Astrocyte of the cerebellum (primary cell): ENCODE results near the gene ESYT1.
A peak's percentile ranks its signal among the peaks of the same experiment; 100 is the strongest.

Source experiments
- DNase-seq: peaks from one replicate; pipeline ENCODE4 v3.0.0-alpha.2; 2011; ENCODE audit warnings: low read depth
- H3K4me3 ChIP-seq: 2 replicates; pipeline ENCODE4 v1.5.1; 2011; ENCODE audit warnings: mild to moderate bottlenecking, low read depth, low read length, moderate library complexity
- CTCF ChIP-seq: IDR thresholded peaks from 2 replicates; pipeline ENCODE4 v1.5.1; 2012; ENCODE audit warnings: low read length, low read depth, moderate library complexity, mild to moderate bottlenecking; ENCODE audit errors: missing control alignments
- in situ Hi-C: cut with HindIII; loops from 2 replicates; pipeline ENCODE4 v1.10.0; 2017; ENCODE audit warnings: low sequenced_read_pairs

ESYT1 gene

GRCh38 chr12:56186957-56187356 lies 58.9 kb downstream of the ESYT1 start:
- H3K4me3 ChIP-seq, result no peak overlapping the region
- no peak for TF ChIP-seq CTCF
- DNase-seq, result no peak
- in situ Hi-C loops, result no loop called here

GRCh38 chr12:56188131-56188777 lies 60.2 kb downstream of the ESYT1 start:
- no peak for TF ChIP-seq CTCF
- DNase-seq, result no peak
- peak overlapping the region; percentile 81 for H3K4me3 ChIP-seq
- in situ Hi-C loops, result no loop called here

GRCh38 chr12:56188778-56189098 lies 60.7 kb downstream of the ESYT1 start:
- in situ Hi-C loops, result no loop called here
- no peak for TF ChIP-seq CTCF

GRCh38 chr12:56189099-56189917 lies 61.2 kb downstream of the ESYT1 start, which contains the start of gene SMARCC2:
SMARCC2 (minus strand) TSS chr12:56189483; CDS start chr12:56189461, 22 bp downstream.
- TF ChIP-seq CTCF, result peak; percentile 44
- in situ Hi-C loops, result no loop called here
- peak within 1 kb of the TSS; percentile 81 for H3K4me3 ChIP-seq
- DNase-seq, result peak; percentile 48

More at GRCh38 chr12:56188778-56189098, 60.7 kb downstream of the ESYT1 start:
- no peak for DNase-seq
- peak overlapping the region; percentile 81 for H3K4me3 ChIP-seq

- no peak for TF ChIP-seq CTCF
- in situ Hi-C loops, result loop anchor here (5.0 kb wide), 1 partner anchor 73 kb away; the partner anchor contains the start of genes RPL41 and ZC3H10
- peak overlapping the region; percentile 81 for H3K4me3 ChIP-seq
- peak; percentile 59 for DNase-seq
These were observed 62.0 kb downstream of the ESYT1 start for GRCh38 chr12:56189918-56190694.

- in situ Hi-C loops, result loop anchor here (5.0 kb wide), 1 partner anchor 73 kb away; the partner anchor contains the start of genes RPL41 and ZC3H10
- peak overlapping the region; percentile 81 for H3K4me3 ChIP-seq
- no peak for DNase-seq
- TF ChIP-seq CTCF, result no peak
These were observed 62.7 kb downstream of the ESYT1 start for GRCh38 chr12:56190695-56191155.
